HepG2 (cell line): ENCODE data around the gene SYCE3. TPM values are rescaled to one million over a fixed set of nuclear protein-coding genes. Genes with fewer than 3 reads are reported as not detected.
A peak's percentile ranks its signal among the peaks of the same experiment; 100 is the strongest.

Experiments used
- CHCHD3 ChIP-seq: sonication (generic); formaldehyde crosslinking; IDR thresholded peaks from 2 replicates; pipeline ENCODE4 v1.8.0; 2022; ENCODE audit warnings: mild to moderate bottlenecking, missing genetic modification reagents, moderate library complexity
- CREM ChIP-seq, 2 experiments: sonication (generic) in 1 of 2; formaldehyde crosslinking in 1 of 2; IDR thresholded peaks; 2 replicates each; pipeline versions ENCODE4 v1.4.0 to v1.6.1; 2016 to 2020; ENCODE audit warnings: antibody characterized with exemption in 1 of 2, mild to moderate bottlenecking in 1 of 2, missing genetic modification reagents in 1 of 2
- DMAP1 ChIP-seq: IDR thresholded peaks from 2 replicates; pipeline ENCODE4 v1.6.1; 2016
- DR1 ChIP-seq: sonication (generic); formaldehyde crosslinking; IDR thresholded peaks from 2 replicates; pipeline ENCODE4 v1.8.0; 2021; ENCODE audit warnings: mild to moderate bottlenecking, missing genetic modification reagents, inconsistent platforms
- GATA4 ChIP-seq: sonication (generic); IDR thresholded peaks from 2 replicates; pipeline ENCODE4 v1.6.1; 2016; ENCODE audit warnings: antibody characterized with exemption, low read depth, borderline replicate concordance
- HMG20B ChIP-seq: conservative IDR thresholded peaks from 2 replicates; pipeline ENCODE4 v1.6.1; 2016; ENCODE audit warnings: missing genetic modification reagents, missing compliant biosample characterization
- HOXA5 ChIP-seq: sonication (generic); formaldehyde crosslinking; IDR thresholded peaks from 2 replicates; pipeline ENCODE4 v1.4.0; 2020; ENCODE audit warnings: missing genetic modification reagents
- KLF15 ChIP-seq: sonication (generic); formaldehyde crosslinking; IDR thresholded peaks from 2 replicates; pipeline ENCODE4 v1.8.1; 2023; ENCODE audit warnings: borderline replicate concordance, mild to moderate bottlenecking, inconsistent platforms, missing genetic modification reagents, mixed read lengths
- MYC ChIP-seq: sonication (generic); formaldehyde crosslinking; IDR thresholded peaks from 2 replicates; pipeline ENCODE4 v1.9.0; 2021; ENCODE audit warnings: missing genetic modification reagents, borderline replicate concordance
- RAD21 ChIP-seq: fragments of 450-650 bp; formaldehyde crosslinking; IDR thresholded peaks from 2 replicates; pipeline ENCODE4 v1.5.0; 2020; ENCODE audit warnings: mild to moderate bottlenecking
- RARA ChIP-seq: IDR thresholded peaks from 2 replicates; pipeline ENCODE4 v1.6.1; 2016; ENCODE audit warnings: missing genetic modification reagents, missing compliant biosample characterization
- RFXANK ChIP-seq: IDR thresholded peaks from 2 replicates; pipeline ENCODE4 v1.6.1; 2016
- SKI ChIP-seq: fragments of 450-650 bp; IDR thresholded peaks from one replicate; pipeline ENCODE4 v1.6.1; 2018; ENCODE audit warnings: mild to moderate bottlenecking; ENCODE audit not compliant: partially characterized antibody
- SNAI1 ChIP-seq: sonication (generic); formaldehyde crosslinking; IDR thresholded peaks from 2 replicates; pipeline ENCODE4 v1.5.0; 2020; ENCODE audit warnings: mild to moderate bottlenecking, missing genetic modification reagents, borderline replicate concordance
- TOE1 ChIP-seq: sonication (generic); formaldehyde crosslinking; IDR thresholded peaks from 2 replicates; pipeline ENCODE4 v1.4.0; 2020; ENCODE audit warnings: mild to moderate bottlenecking, missing genetic modification reagents
- ZNF160 ChIP-seq: sonication (generic); formaldehyde crosslinking; IDR thresholded peaks from 2 replicates; pipeline ENCODE4 v1.8.0; 2022; ENCODE audit warnings: mild to moderate bottlenecking, inconsistent platforms, missing genetic modification reagents
- ZNF256 ChIP-seq: sonication (generic); formaldehyde crosslinking; conservative IDR thresholded peaks from 2 replicates; pipeline ENCODE4 v1.4.0; 2020; ENCODE audit warnings: missing genetic modification reagents
- ZNF383 ChIP-seq: sonication (generic); formaldehyde crosslinking; IDR thresholded peaks from 2 replicates; pipeline ENCODE4 v1.4.0; 2020; ENCODE audit warnings: missing genetic modification reagents, mild to moderate bottlenecking, borderline replicate concordance
- ZNF607 ChIP-seq: sonication (generic); formaldehyde crosslinking; IDR thresholded peaks from 2 replicates; pipeline ENCODE4 v1.5.1; 2020; ENCODE audit warnings: missing genetic modification reagents, mild to moderate bottlenecking, borderline replicate concordance
- polyA plus RNA-seq, 8 experiments: library from polyadenylated mRNA; depleted of rRNA in 3 of 8; stranded (reverse) in 7 of 8; unstranded in 1 of 8; fragments of >200 nt; fragmentation: Illumina TruSeq in 4 of 8; extraction: Trizol in 4 of 8; gene quantifications; 2 replicates each; pipeline versions ENCODE4 v1.2.1 to v1.2.3, GENCODE V29; 2011 to 2016; ENCODE audit warnings: low read depth in 4 of 8, missing spikeins in 1 of 8, mixed read lengths in 1 of 8; ENCODE audit not compliant: insufficient read depth in 1 of 8
- total RNA-seq, 5 experiments: library from RNA; depleted of rRNA; stranded (reverse); fragments of >200 nt; fragmentation: Illumina TruSeq; extraction: Trizol; gene quantifications; 2 replicates each; pipeline ENCODE4 v1.2.3, GENCODE V29; 2016; ENCODE audit warnings: low read depth in 1 of 5
- TF ChIP-seq, protein P1 (sequence below): sonication (generic); formaldehyde crosslinking; IDR thresholded peaks from 2 replicates; pipeline ENCODE4 v1.5.0; 2020; ENCODE audit warnings: mild to moderate bottlenecking, missing genetic modification reagents
- TF ChIP-seq, protein P2 (sequence below): sonication (generic); formaldehyde crosslinking; IDR thresholded peaks from 2 replicates; pipeline ENCODE4 v1.4.0; 2020; ENCODE audit warnings: missing genetic modification reagents
- TF ChIP-seq, protein P3 (sequence below): sonication (generic); formaldehyde crosslinking; IDR thresholded peaks from 2 replicates; pipeline ENCODE4 v1.8.0; 2022; ENCODE audit warnings: missing genetic modification reagents, low read depth, mild to moderate bottlenecking, borderline replicate concordance
- TF ChIP-seq, protein P4 (sequence below): IDR thresholded peaks from 2 replicates; pipeline ENCODE4 v1.6.1; 2012; ENCODE audit warnings: inconsistent platforms
- TF ChIP-seq, protein P5 (sequence below): IDR thresholded peaks from 2 replicates; pipeline ENCODE4 v1.6.1; 2016; ENCODE audit warnings: mild to moderate bottlenecking, missing biosample characterization, missing genetic modification reagents
- TF ChIP-seq, protein P6 (sequence below): sonication (generic); formaldehyde crosslinking; IDR thresholded peaks from 2 replicates; pipeline ENCODE4 v1.5.0; 2020; ENCODE audit warnings: missing genetic modification reagents

Gene SYCE3
- total and polyA plus RNA-seq, 2 of the 13 experiments (the other 11 are each of a cell fraction or from before 2014, with no cell fraction given): not detected

DNA sequence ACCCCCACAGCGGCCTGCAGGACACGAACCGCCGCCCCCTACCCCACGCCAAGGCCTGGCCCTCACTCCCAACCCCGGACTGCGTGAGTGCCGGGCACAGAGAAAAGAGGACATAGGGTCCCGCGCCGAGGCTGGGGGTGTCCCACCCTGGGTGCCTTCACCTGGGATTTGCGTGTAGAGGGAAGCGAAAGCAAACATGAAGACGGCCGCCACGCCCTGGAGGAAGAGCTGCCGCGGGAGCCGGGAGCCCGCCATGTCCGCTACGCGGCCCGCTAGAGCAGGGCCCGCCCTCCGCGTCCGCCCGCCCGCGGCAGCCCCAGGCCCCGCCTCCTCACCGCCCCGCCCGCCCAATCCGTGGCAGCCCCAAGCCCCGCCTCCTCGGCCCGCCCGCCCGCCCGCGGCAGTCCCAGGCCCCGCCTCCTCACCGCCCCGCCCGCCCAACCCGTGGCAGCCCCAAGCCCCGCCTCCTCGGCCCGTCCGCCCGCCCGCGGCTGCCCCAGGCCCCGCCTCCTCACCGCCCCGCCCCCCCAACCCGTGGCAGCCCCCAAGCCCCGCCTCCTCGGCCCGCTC lies 55.2 kb downstream of the SYCE3 start, which contains the start of gene LMF2 (continued):
- TF ChIP-seq ZNF383 (CRISPR knock-in tag) (no peak), RAD21 (CRISPR knock-in tag) (no peak), SNAI1 (CRISPR knock-in tag) (no peak), RARA (CRISPR knock-in tag) (no peak), SKI (no peak), HMG20B (no peak), KLF15 (CRISPR knock-in tag) (no peak), DMAP1 (CRISPR knock-in tag) (no peak; the same call in none of the 2 replicates), ZNF607 (CRISPR knock-in tag) (no peak), TOE1 (no peak), DR1 (CRISPR knock-in tag) (no peak), CHCHD3 (CRISPR knock-in tag) (no peak), GATA4 (no peak), CREM (IDR thresholded peaks at IDR 0.05) (no peak), CREM (CRISPR knock-in tag; IDR thresholded peaks at IDR 0.05) (no peak), HOXA5 (CRISPR knock-in tag) (0 out of 2 replicates have a peak, but pooled peaks have one; percentile 50), ZNF256 (CRISPR knock-in tag) (no peak), ZNF160 (CRISPR knock-in tag) (no peak), RFXANK (CRISPR knock-in tag) (no peak), MYC (peak; percentile 29; the same call in 1 of the 2 replicates)
- TF ChIP-seq, protein P1, sequence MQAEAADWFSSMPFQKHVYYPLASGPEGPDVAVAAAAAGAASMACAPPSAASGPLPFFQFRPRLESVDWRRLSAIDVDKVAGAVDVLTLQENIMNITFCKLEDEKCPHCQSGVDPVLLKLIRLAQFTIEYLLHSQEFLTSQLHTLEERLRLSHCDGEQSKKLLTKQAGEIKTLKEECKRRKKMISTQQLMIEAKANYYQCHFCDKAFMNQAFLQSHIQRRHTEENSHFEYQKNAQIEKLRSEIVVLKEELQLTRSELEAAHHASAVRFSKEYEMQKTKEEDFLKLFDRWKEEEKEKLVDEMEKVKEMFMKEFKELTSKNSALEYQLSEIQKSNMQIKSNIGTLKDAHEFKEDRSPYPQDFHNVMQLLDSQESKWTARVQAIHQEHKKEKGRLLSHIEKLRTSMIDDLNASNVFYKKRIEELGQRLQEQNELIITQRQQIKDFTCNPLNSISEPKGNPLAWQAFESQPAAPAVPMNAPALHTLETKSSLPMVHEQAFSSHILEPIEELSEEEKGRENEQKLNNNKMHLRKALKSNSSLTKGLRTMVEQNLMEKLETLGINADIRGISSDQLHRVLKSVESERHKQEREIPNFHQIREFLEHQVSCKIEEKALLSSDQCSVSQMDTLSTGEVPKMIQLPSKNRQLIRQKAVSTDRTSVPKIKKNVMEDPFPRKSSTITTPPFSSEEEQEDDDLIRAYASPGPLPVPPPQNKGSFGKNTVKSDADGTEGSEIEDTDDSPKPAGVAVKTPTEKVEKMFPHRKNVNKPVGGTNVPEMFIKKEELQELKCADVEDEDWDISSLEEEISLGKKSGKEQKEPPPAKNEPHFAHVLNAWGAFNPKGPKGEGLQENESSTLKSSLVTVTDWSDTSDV (CRISPR knock-in tag): no peak
- TF ChIP-seq, protein P2, sequence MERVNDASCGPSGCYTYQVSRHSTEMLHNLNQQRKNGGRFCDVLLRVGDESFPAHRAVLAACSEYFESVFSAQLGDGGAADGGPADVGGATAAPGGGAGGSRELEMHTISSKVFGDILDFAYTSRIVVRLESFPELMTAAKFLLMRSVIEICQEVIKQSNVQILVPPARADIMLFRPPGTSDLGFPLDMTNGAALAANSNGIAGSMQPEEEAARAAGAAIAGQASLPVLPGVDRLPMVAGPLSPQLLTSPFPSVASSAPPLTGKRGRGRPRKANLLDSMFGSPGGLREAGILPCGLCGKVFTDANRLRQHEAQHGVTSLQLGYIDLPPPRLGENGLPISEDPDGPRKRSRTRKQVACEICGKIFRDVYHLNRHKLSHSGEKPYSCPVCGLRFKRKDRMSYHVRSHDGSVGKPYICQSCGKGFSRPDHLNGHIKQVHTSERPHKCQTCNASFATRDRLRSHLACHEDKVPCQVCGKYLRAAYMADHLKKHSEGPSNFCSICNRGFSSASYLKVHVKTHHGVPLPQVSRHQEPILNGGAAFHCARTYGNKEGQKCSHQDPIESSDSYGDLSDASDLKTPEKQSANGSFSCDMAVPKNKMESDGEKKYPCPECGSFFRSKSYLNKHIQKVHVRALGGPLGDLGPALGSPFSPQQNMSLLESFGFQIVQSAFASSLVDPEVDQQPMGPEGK (CRISPR knock-in tag): 0 out of 2 replicates have a peak, but pooled peaks have one; percentile 25
- TF ChIP-seq, protein P3, sequence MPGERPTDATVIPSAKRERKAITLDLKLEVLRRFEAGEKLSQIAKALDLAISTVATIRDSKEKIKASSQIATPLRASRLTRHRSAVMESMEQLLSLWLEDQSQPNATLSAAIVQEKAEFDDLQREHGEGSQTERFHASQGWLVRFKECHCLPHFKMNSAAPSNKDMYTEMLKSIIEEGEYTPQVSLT (CRISPR knock-in tag): no peak
- TF ChIP-seq, protein P4, sequence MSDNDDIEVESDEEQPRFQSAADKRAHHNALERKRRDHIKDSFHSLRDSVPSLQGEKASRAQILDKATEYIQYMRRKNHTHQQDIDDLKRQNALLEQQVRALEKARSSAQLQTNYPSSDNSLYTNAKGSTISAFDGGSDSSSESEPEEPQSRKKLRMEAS: no peak
- TF ChIP-seq, protein P5, sequence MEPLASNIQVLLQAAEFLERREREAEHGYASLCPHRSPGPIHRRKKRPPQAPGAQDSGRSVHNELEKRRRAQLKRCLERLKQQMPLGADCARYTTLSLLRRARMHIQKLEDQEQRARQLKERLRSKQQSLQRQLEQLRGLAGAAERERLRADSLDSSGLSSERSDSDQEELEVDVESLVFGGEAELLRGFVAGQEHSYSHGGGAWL (CRISPR knock-in tag): no peak
- TF ChIP-seq, protein P6, sequence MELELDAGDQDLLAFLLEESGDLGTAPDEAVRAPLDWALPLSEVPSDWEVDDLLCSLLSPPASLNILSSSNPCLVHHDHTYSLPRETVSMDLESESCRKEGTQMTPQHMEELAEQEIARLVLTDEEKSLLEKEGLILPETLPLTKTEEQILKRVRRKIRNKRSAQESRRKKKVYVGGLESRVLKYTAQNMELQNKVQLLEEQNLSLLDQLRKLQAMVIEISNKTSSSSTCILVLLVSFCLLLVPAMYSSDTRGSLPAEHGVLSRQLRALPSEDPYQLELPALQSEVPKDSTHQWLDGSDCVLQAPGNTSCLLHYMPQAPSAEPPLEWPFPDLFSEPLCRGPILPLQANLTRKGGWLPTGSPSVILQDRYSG: no peak
